Measurements from ENCODE around the gene NSUN6.

- TF ChIP-seq CTCF (conservative IDR thresholded peaks at IDR 0.05; ENCODE audit: low read depth, low read length), result no peak
- TF ChIP-seq EZH2phosphoT487 (IDR thresholded peaks at IDR 0.05; ENCODE audit: borderline replicate concordance, low read length), result no peak
Observed at GRCh38 chr10:18557960-18558359, 93.4 kb downstream of the NSUN6 start.
